SU-DHL-6 (cell line): ENCODE results near the gene AJUBA.
"Not testable (repeated sequence)": the region's sequence is repeated elsewhere in the genome, so short reads cannot be mapped to it uniquely, and the experiment has no call there.

Experiments used
- H2AFZ ChIP-seq: fragments of 200-600 bp; sonication (generic); 2 replicates; pipeline ENCODE4 v1.6.1; 2014; ENCODE audit warnings: low read depth, mild to moderate bottlenecking, moderate library complexity, mixed read lengths, antibody characterized with exemption, low read length; ENCODE audit not compliant: severe bottlenecking
- H3F3A ChIP-seq: fragments of 200-600 bp; shearing (Covaris generic); 2 replicates; pipeline ENCODE4 v1.6.0; 2016; ENCODE audit warnings: antibody characterized with exemption, mild to moderate bottlenecking; ENCODE audit not compliant: insufficient read depth
- H3K27ac ChIP-seq: fragments of 200-600 bp; sonication (generic); 2 replicates; pipeline ENCODE4 v1.5.1; 2016; ENCODE audit warnings: low read depth, mild to moderate bottlenecking, low read length, moderate library complexity, mixed read lengths
- H3K27me3 ChIP-seq: fragments of 200-600 bp; sonication (generic), shearing (Covaris generic); 2 replicates; pipeline ENCODE4 v1.6.0; 2014; ENCODE audit warnings: mild to moderate bottlenecking, low read length
- H3K36me3 ChIP-seq: fragments of 200-600 bp; sonication (generic); 2 replicates; pipeline ENCODE4 v1.6.1; 2014; ENCODE audit warnings: mild to moderate bottlenecking, low read length, mixed read lengths
- H3K4me2 ChIP-seq: fragments of 300-600, 200-600 bp; shearing (Covaris generic), sonication (generic); 2 replicates; pipeline ENCODE4 v1.6.0; 2014; ENCODE audit warnings: low read length, low read depth, mild to moderate bottlenecking; ENCODE audit not compliant: poor library complexity, severe bottlenecking
- H3K4me3 ChIP-seq: fragments of 200-600 bp; sonication (generic); 2 replicates; pipeline ENCODE4 v1.5.1; 2014; ENCODE audit warnings: antibody characterized with exemption, low read length, mild to moderate bottlenecking, mixed read lengths; ENCODE audit not compliant: insufficient read depth, poor library complexity, severe bottlenecking
- H3K79me2 ChIP-seq: fragments of 200-600 bp; sonication (generic); 2 replicates; pipeline ENCODE4 v1.6.1; 2014; ENCODE audit warnings: mild to moderate bottlenecking, low read length, moderate library complexity; ENCODE audit not compliant: insufficient read depth
- H3K9ac ChIP-seq: fragments of 200-600 bp; sonication (generic); 2 replicates; pipeline ENCODE4 v1.7.0; 2014; ENCODE audit warnings: mild to moderate bottlenecking, low read length
- H3K9me2 ChIP-seq: fragments of 200-600 bp; sonication (generic); replicated peaks from 2 replicates; pipeline ENCODE4 v1.6.1; 2014; ENCODE audit warnings: low read length; ENCODE audit not compliant: insufficient read depth
- H3K9me3 ChIP-seq: fragments of 200-600 bp; sonication (generic); 2 replicates; pipeline ENCODE4 v1.6.1; 2014; ENCODE audit warnings: low read length, mixed read lengths; ENCODE audit not compliant: insufficient read depth
- H4K20me1 ChIP-seq: fragments of 200-600 bp; sonication (generic); 2 replicates; pipeline ENCODE4 v1.6.1; 2014; ENCODE audit warnings: low read depth, mild to moderate bottlenecking, antibody characterized with exemption, low read length, moderate library complexity, mixed read lengths
- EZH2phosphoT487 ChIP-seq: fragments of 200-600 bp; sonication (generic), shearing (Covaris generic); conservative IDR thresholded peaks from 2 replicates; pipeline ENCODE4 v1.6.1; 2018; ENCODE audit warnings: mild to moderate bottlenecking, antibody characterized with exemption, low read length, moderate library complexity, mixed read lengths
- TF ChIP-seq, protein P1 (sequence below): fragments of 200-600 bp; sonication (generic); IDR thresholded peaks from one replicate; pipeline ENCODE4 v1.5.1; 2017; ENCODE audit warnings: antibody characterized with exemption, mild to moderate bottlenecking, low read length, moderate library complexity; ENCODE audit not compliant: insufficient read depth, poor library complexity, severe bottlenecking

AJUBA gene

DNA sequence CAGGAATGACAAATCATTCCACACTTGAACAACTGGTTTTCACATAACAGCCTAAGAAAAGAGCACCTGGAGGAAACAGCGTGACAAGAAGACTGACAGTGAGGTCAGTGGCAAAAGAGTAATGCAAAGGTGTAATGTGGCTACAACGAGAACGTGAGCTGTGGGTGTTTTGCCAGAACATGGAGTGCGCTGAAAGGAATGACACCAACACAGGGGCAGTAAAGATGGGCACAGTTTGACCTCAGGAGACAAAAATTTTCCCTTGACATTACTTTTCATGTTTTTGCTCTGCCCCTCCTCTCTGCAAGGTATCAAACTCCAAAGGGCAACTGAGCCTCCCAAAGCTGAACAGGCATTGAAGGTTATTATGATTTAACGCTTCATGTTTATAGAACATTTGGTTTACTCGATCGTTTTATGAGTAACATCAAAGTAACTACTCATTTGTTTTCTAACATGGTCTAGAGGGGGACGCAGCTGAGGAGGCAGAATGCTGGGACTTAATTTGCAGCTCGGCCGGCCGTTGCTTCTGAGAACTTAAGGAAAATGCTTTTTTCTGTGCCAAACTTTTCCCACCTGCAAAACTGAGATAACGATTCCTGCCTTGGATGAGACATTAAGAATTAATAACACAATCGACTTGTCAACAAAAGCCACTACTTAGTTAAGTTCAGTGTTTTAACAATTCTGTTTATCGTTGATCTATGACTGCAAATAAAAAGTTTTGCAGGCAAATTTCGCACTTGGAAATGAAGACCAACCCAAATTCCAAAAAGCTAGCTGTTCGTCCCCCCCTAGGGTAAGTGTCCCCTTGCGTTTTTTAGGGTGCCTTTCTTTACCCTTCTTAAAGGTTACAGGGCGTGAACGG, 26.4 kb downstream of the AJUBA start:
- Histone ChIP-seq H3K36me3 (no peaks in the 10 kb centered on the region), H3K9me2 (no peaks in the 10 kb centered on the region), H3K27ac (peak overlapping the region; percentile 79), H3K4me3 (peak overlapping the region; percentile 88), H3F3A (peaks cover 4% of the 10 kb centered on the region; the same call in 1 of the 2 replicates), H4K20me1 (no peaks in the 10 kb centered on the region), H3K79me2 (no peaks in the 10 kb centered on the region; the same call in 1 of the 2 replicates), H3K27me3 (no peaks in the 10 kb centered on the region), H3K9me3 (no peaks in the 10 kb centered on the region), H3K4me2 (peak overlapping the region; percentile 76), H3K9ac (peak overlapping the region; percentile 95), H2AFZ (peak overlapping the region; percentile 98)
- TF ChIP-seq, protein P1, sequence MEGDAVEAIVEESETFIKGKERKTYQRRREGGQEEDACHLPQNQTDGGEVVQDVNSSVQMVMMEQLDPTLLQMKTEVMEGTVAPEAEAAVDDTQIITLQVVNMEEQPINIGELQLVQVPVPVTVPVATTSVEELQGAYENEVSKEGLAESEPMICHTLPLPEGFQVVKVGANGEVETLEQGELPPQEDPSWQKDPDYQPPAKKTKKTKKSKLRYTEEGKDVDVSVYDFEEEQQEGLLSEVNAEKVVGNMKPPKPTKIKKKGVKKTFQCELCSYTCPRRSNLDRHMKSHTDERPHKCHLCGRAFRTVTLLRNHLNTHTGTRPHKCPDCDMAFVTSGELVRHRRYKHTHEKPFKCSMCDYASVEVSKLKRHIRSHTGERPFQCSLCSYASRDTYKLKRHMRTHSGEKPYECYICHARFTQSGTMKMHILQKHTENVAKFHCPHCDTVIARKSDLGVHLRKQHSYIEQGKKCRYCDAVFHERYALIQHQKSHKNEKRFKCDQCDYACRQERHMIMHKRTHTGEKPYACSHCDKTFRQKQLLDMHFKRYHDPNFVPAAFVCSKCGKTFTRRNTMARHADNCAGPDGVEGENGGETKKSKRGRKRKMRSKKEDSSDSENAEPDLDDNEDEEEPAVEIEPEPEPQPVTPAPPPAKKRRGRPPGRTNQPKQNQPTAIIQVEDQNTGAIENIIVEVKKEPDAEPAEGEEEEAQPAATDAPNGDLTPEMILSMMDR, result no peak
- TF ChIP-seq EZH2phosphoT487, result no peak

DNA sequence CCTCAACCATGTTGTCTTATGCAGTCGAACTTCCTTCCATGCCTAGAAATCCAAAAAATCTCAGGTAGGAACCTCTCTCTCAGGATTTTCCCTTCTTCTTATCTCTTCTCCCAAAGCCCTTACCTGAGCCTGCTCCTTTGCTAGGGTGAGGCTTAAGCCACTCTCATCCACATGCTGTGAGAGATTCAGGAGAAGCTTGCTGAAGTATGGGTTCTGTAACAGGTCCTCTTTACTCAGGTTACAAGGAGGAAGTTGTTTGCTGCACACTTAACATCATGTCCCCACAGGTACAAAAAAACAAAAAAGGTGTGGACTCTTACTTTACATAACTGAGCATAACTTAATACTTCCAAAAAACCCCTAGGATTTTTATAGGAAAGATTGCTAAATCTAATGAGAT, 29.9 kb downstream of the AJUBA start:
- 0 out of 2 replicates have a peak, but pooled peaks cover 4% of the 10 kb centered on the region for H3K36me3 ChIP-seq

DNA sequence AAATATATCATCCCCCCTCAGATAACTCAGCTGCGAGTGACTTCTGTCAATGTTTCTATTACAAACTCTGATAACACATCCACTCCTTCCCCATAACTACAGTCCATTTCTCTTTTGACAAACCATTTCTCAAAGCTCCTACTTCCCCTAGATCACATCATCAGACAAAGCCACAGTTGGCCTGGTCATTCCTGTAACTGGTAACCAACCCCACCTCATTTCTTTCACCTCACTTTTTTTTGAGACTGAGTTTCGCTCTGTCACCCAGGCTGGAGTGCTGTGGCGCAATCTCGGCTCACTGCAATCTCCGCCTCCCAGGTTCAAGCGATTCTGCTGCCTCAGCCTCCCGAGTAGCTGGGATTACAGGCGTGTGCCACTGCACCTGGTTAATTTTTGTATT, 30.6 kb downstream of the AJUBA start:
- not testable (repeated sequence) for H3K36me3 ChIP-seq, H3K9me3 ChIP-seq, H3K4me2 ChIP-seq, H3K79me2 ChIP-seq, H3K9ac ChIP-seq, H3K9me2 ChIP-seq, H3K27me3 ChIP-seq, H3F3A ChIP-seq, H3K4me3 ChIP-seq, H4K20me1 ChIP-seq, H3K27ac ChIP-seq, H2AFZ ChIP-seq

More for the DNA sequence above, 29.9 kb downstream of the AJUBA start:
- H3K9ac ChIP-seq, result no peak overlapping the region
- no peaks in the 10 kb centered on the region; the same call in 1 of the 2 replicates for H3F3A ChIP-seq
- H3K27me3 ChIP-seq, result no peaks in the 10 kb centered on the region
- no peak overlapping the region for H3K4me2 ChIP-seq
- H3K79me2 ChIP-seq, result no peaks in the 10 kb centered on the region; the same call in 1 of the 2 replicates
- H3K9me2 ChIP-seq, result no peaks in the 10 kb centered on the region
- TF ChIP-seq, protein P1, result no peak
- no peak for TF ChIP-seq EZH2phosphoT487
- H3K9me3 ChIP-seq, result no peaks in the 10 kb centered on the region
- no peak overlapping the region for H3K27ac ChIP-seq
- no peaks in the 10 kb centered on the region for H4K20me1 ChIP-seq
- H2AFZ ChIP-seq, result no peak overlapping the region
- no peak overlapping the region for H3K4me3 ChIP-seq

DNA sequence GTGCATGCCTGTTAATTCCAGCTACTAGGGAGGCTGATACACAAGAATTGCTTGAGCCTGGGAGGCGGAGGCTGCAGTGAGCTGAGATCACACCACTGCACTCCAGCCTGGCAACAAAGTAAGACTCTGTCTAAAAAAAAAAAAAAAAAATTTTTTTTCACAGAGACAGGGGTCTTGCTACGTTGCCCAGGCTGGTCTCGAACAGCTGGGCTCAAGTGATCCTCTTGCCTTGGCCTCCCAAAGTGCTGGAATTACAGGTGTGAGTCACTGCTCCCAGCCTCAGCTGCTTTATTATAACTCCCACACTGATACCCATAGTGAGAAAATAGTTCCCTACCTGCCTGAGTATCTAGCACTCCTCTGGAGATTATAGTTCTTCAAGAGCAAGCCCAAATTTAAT, 36.7 kb downstream of the AJUBA start:
- Histone ChIP-seq H3K27me3 (no peaks in the 10 kb centered on the region), H4K20me1 (no peaks in the 10 kb centered on the region), H3F3A (0 out of 2 replicates have a peak, but pooled peaks cover 3% of the 10 kb centered on the region), H3K9ac (no peak overlapping the region), H3K79me2 (no peaks in the 10 kb centered on the region), H3K4me2 (no peak overlapping the region), H3K9me2 (no peaks in the 10 kb centered on the region), H3K4me3 (no peak overlapping the region), H2AFZ (no peak overlapping the region), H3K9me3 (no peaks in the 10 kb centered on the region), H3K36me3 (0 out of 2 replicates have a peak, but pooled peaks cover 7% of the 10 kb centered on the region), H3K27ac (no peak overlapping the region)
- no peak for TF ChIP-seq EZH2phosphoT487
